Daoy (cell line): ENCODE measurements around the gene SPOP. TPM values are rescaled to one million over a fixed set of nuclear protein-coding genes. Genes with fewer than 3 reads are reported as not detected.
A peak's percentile ranks its signal among the peaks of the same experiment; 100 is the strongest.
"Not testable (repeated sequence)": the region's sequence is repeated elsewhere in the genome, so short reads cannot be mapped to it uniquely, and the experiment has no call there.

Source experiments
- DNase-seq: peaks from one replicate; pipeline ENCODE4 v3.0.0-alpha.2; 2015; ENCODE audit warnings: low read depth
- total RNA-seq: library from RNA; depleted of rRNA; stranded (reverse); fragments of >200 nt; shearing (Covaris generic); gene quantifications from 2 replicates; pipeline ENCODE4 v1.2.3, GENCODE V29; 2014; rRNA removed

The SPOP gene
- total RNA-seq: 27.1 and 32.9 TPM in 2 replicates

- peak; percentile 98 for DNase-seq
Observed at GRCh38 chr17:49677933-49678847, at the start of gene SPOP. Gene SPOP, minus strand, starts transcription at chr17:49678097. Its CDS starts 55,287 bp downstream, at chr17:49622810.

- no peak for DNase-seq
Observed at GRCh38 chr17:49727380-49727779, 49.5 kb upstream of the SPOP start.

- no peak for DNase-seq
Observed at GRCh38 chr17:49725452-49726130, 47.7 kb upstream of the SPOP start.

GRCh38 chr17:49724552-49724951 is 46.7 kb upstream of the SPOP start:
- not testable (repeated sequence) for DNase-seq

- no peak for DNase-seq
Observed at GRCh38 chr17:49723423-49723822, 45.5 kb upstream of the SPOP start.

GRCh38 chr17:49722066-49722465 is 44.2 kb upstream of the SPOP start:
- no peak for DNase-seq

- peak; percentile 38 for DNase-seq
Observed at GRCh38 chr17:49717371-49717861, 39.5 kb upstream of the SPOP start.

- no peak for DNase-seq
Observed at GRCh38 chr17:49716668-49717364, 38.9 kb upstream of the SPOP start.

GRCh38 chr17:49715717-49716279 is 37.9 kb upstream of the SPOP start:
- peak; percentile 68 for DNase-seq

- peak; percentile 45 for DNase-seq
Observed at GRCh38 chr17:49715216-49715615, 37.3 kb upstream of the SPOP start.

- no peak for DNase-seq
Observed at GRCh38 chr17:49708515-49709183, 30.8 kb upstream of the SPOP start.

GRCh38 chr17:49707608-49708514 is 30.0 kb upstream of the SPOP start, which contains the start of gene SLC35B1:
Gene SLC35B1, minus strand, starts transcription at chr17:49707964. Its CDS starts 131 bp downstream, at chr17:49707833.
- DNase-seq: peak; percentile 97

- no peak for DNase-seq
Observed at GRCh38 chr17:49707246-49707607, 29.3 kb upstream of the SPOP start.

GRCh38 chr17:49705254-49705653 is 27.4 kb upstream of the SPOP start:
- DNase-seq: no peak

- peak; percentile 9 for DNase-seq
Observed at GRCh38 chr17:49703557-49704277, 25.8 kb upstream of the SPOP start.

GRCh38 chr17:49700960-49701359 is 23.1 kb upstream of the SPOP start:
- DNase-seq: no peak

GRCh38 chr17:49699966-49700575 is 22.2 kb upstream of the SPOP start:
- no peak for DNase-seq

GRCh38 chr17:49698005-49698404 is 20.1 kb upstream of the SPOP start:
- no peak for DNase-seq

GRCh38 chr17:49696233-49696761 is 18.4 kb upstream of the SPOP start:
- DNase-seq: no peak
